ENCODE results near the gene PTPRG.
"Not testable (repeated sequence)": the region's sequence is repeated elsewhere in the genome, so short reads cannot be mapped to it uniquely, and the experiment has no call there.

Gene PTPRG

DNA sequence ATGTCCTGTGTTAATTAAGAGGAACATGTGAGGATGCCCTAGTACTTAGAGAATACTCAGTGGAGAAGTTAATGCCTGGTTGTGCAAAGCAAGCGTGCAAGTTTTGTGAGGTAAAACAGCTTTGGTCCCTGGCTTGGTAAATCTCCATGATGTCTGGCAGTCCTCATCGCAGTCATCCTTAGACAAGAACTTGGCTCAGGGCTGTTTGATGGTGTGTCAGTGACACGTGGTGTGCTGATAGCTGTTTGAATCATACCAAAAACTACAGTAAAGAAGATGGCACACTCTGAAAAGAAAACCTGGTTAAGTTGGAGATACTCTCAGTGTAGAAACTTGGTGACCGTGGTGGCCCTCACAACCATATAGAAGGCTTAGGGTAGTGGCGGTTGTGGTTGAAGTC is 450.3 kb downstream of the PTPRG start:
- no peak for DNase-seq (ENCODE audit: low spot score)

GRCh38 chr3:62013951-62014350 is 452.6 kb downstream of the PTPRG start:
- no peak for DNase-seq (ENCODE audit: low spot score)

- DNase-seq (ENCODE audit: low spot score) = no peak
Measured at GRCh38 chr3:62015111-62015510, 453.7 kb downstream of the PTPRG start.

- no peak for DNase-seq (ENCODE audit: low spot score)
Measured at GRCh38 chr3:62019906-62020305, 458.5 kb downstream of the PTPRG start.

GRCh38 chr3:62020706-62021105 is 459.3 kb downstream of the PTPRG start:
- no peak for DNase-seq (ENCODE audit: low spot score)

- no peak for DNase-seq (ENCODE audit: low spot score)
Measured at GRCh38 chr3:62022312-62022711, 460.9 kb downstream of the PTPRG start.

DNA sequence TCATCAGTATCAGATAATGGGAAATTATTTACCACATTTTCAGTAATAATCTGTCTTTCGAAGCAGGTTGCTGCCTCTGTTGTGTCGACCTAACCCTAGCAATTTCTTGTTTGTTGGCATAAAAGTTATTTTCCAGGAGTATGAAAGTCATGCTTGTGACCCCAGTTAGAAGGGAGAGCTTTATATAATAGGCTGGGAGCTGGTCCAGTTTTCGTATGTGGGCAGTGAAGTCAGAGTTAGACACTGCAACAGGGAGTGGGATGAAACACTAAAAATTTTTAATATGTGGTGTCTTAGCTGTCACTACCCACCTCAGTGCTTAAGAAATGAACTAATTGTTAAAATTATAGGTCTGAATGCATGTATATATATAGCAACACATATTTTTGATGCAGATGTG is 463.5 kb downstream of the PTPRG start:
- no peak for DNase-seq (ENCODE audit: low spot score)

DNA sequence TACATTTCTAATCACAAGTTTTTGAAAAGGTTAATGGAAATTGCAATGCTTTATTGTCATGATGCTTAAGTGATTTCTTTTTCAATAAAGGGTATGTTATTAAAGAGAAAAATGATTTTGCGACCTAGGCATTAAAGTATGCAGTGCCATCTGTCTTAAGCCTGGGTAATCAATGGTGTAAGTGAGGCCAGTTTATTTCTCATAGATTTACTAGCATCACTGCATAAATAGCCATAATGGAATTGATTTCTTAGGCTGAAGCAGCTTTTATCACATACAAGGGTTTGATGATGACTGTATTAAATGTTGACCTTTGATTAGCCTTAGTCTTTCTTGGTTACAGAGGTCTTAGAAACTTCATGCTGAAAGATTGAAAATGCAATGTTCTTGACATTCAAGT is 464.5 kb downstream of the PTPRG start:
- DNase-seq (ENCODE audit: low spot score) = no peak

- DNase-seq (ENCODE audit: low spot score) = no peak
Measured at GRCh38 chr3:62027241-62027640, 465.9 kb downstream of the PTPRG start.

- DNase-seq (ENCODE audit: low spot score) = no peak
Measured at GRCh38 chr3:62027796-62028195, 466.4 kb downstream of the PTPRG start.

DNA sequence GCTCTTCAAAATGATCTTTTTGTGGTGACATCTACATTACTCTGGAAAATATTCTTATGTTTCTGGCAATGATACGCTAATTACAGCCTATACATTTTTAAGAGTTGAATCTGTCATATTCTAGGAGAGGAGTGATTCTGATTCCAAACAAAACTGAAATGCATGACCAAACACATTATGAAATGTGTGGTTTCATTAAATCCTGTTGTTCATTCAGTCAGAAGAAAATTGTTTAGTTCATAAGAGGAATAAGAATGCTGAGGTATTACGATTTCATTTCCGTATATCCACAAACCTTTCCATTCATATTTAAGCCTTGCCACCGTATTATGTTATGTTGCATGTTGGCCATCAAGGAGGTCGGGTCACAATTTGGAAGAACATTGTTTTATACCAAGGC is 466.9 kb downstream of the PTPRG start:
- no peak for DNase-seq (ENCODE audit: low spot score)

- DNase-seq (ENCODE audit: low spot score) = no peak
Measured at GRCh38 chr3:62032738-62033137, 471.4 kb downstream of the PTPRG start.

GRCh38 chr3:62035402-62036057 is 474.2 kb downstream of the PTPRG start:
- DNase-seq (ENCODE audit: low spot score) = no peak

DNA sequence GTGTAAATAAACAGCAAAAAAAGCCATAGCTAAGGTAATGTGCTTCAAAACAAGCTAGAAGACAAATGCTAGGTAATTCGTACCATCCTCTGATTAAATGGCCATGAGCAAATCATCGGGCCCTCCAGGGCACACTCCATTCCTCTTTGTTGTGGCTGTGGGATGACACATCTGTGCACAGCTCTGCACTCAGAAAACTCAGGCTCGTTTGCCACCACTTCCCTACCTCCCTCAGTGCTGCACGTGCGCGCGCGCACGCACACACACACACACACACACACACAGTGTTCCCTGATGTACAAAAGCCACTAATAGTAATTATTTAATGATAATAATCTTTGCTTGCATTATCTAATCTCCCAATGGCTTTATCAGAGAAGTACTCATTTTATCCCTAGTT is 475.4 kb downstream of the PTPRG start:
- DNase-seq (ENCODE audit: low spot score) = no peak

GRCh38 chr3:62038798-62039197 is 477.4 kb downstream of the PTPRG start:
- not testable (repeated sequence) for DNase-seq (ENCODE audit: low spot score)

DNA sequence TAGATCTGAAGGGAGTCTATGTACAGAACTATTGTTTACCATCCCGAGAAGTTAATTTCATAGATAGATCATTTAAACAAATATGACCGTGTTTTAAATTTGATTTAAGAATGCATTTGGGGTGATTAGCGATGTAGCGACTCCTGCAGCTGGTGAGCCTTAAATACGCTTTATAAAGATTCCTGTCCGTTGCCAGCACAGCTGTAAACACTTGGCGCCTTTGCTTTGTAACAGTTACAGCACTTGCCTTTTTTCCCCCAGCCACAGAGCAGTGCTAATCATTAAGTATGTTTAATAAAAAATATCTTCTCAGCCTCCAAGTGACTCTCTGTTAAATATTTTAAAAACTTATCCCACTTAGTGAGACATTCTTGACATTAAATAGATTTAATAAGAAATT is 478.2 kb downstream of the PTPRG start:
- DNase-seq (ENCODE audit: low spot score) = no peak

DNA sequence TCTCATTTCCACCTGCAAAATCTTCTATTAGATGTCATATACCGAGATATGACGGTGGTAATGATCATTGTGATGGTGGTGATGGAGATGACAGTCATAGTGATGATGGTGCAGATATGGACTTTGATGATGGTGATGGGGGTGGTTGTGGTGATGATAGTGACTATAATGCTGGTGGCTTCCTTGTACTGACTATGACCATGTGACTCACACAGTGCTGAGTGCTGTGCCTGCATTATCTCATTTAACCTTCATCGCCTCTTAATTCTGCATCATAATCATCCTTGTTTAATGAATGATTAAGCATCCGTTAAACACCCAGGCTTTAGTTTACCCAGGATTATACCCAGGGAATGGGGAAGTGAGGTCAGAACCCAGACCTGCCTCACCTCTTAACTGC is 480.3 kb downstream of the PTPRG start:
- DNase-seq (ENCODE audit: low spot score) = no peak

GRCh38 chr3:62044874-62045411 is 483.6 kb downstream of the PTPRG start:
- DNase-seq (ENCODE audit: low spot score) = no peak

DNA sequence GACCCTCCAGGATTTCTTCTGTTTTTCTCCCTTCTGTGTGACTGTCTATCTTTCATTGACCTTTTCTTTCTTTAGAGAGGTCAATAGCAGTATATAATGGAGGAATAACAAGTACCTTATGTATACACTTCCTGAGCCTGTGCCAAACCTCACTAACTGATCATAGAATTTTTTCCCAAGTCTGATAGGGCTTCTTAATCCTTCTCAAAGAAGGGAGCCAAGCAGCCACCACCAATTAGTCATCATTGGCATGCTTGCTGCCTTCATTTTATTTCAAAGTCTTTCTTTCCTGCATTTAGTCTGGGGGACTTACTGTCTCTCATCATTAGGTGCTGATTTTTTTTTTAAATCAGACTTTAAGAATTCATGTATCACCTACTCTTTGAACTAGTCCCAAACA is 485.0 kb downstream of the PTPRG start:
- peak; percentile 22 for DNase-seq (ENCODE audit: low spot score)

DNA sequence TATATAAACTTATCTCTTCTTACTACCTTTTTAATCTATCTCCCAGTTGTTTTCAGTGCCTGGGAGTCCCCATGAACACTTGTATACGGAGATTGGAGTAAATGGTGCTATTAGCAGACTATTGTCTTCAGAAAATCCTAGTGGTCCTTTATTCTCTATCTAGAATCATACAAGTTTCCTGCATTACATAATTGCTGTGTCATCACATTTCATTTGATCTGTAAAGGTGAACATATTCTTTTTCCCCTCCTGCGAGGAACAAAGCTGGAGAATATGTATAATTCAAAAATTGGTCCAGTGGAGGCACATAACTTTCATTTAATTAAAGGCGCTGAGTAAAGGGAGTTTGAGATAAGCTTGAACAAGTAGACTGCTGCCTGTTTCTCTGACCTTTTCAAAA is 487.2 kb downstream of the PTPRG start:
- DNase-seq (ENCODE audit: low spot score) = no peak

DNA sequence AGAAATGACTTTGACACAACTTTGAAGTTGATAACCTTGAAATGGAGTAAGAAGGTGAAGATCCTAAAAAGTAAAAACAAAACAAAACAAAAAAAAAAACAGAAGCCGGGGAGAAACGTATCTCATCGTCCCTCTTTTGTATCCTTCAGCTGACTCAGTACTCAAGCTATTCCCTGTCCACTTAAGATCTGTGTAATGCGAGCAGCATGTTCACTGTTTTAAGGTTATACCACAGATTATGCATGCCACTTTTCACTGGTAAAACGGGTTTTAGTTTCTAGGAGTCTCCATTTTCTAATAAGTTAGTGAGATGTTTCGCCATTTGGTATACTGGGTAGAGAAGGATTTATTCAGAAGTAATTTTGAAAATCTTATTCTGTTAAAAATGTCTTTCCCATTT is 487.7 kb downstream of the PTPRG start:
- no peak for DNase-seq (ENCODE audit: low spot score)

GRCh38 chr3:62051506-62051905 is 490.1 kb downstream of the PTPRG start:
- DNase-seq (ENCODE audit: low spot score) = no peak

DNA sequence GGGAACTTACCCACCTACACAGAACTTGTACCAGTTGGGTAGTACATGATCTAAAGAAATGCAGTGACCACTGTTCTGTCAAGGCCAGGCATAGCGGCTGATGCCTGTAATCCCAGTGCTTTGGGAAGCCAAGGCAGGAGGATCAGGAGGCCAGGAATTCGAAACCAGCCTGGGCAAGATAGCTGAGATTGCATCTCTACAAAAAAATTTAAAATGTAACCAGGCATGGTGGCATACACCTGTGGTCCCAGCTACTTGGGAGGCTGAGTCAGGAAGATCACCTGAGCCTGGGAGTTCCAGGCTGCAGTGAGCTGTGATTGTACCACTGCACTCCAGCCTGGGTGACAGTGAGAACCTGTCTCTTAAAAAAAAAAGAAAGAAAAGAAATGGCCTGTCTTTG is 491.0 kb downstream of the PTPRG start:
- no peak for DNase-seq (ENCODE audit: low spot score)

- DNase-seq (ENCODE audit: low spot score) = no peak
Measured at GRCh38 chr3:62056658-62057057, 495.3 kb downstream of the PTPRG start.
